Immature natural killer cell (primary cell): ENCODE data around the gene SFN. TPM values are rescaled to one million over a fixed set of nuclear protein-coding genes. Genes with fewer than 3 reads are reported as not detected.

Experiments
- DNase-seq, 3 donors: peaks; one replicate each; pipeline ENCODE4 v3.0.0; 2022; ENCODE audit warnings: mixed read lengths in 1 of 3
- H3K27ac Mint-ChIP-seq, 6 donors: one replicate each; pipeline ENCODE4 v1.8.0; 2020; ENCODE audit warnings: mixed read lengths in 6 of 6, mild to moderate bottlenecking in 5 of 6, inconsistent platforms in 4 of 6, moderate library complexity in 3 of 6
- H3K27me3 Mint-ChIP-seq, 3 donors: one replicate each; pipeline ENCODE4 v1.8.0; 2020 to 2021; ENCODE audit warnings: low read depth in 3 of 3, mild to moderate bottlenecking in 3 of 3, mixed read lengths in 3 of 3, moderate library complexity in 3 of 3, inconsistent platforms in 1 of 3
- H3K36me3 Mint-ChIP-seq, 3 donors: one replicate each; pipeline ENCODE4 v1.8.0; 2020; ENCODE audit warnings: mixed read lengths in 3 of 3, inconsistent platforms in 2 of 3, mild to moderate bottlenecking in 2 of 3
- H3K4me1 Mint-ChIP-seq, 2 donors: one replicate each; pipeline ENCODE4 v1.8.0; 2020; ENCODE audit warnings: inconsistent platforms in 2 of 2, mild to moderate bottlenecking in 2 of 2, mixed read lengths in 2 of 2, moderate library complexity in 1 of 2
- H3K4me3 Mint-ChIP-seq, 5 donors: one replicate each; pipeline ENCODE4 v1.8.0; 2020; ENCODE audit warnings: mild to moderate bottlenecking in 5 of 5, mixed read lengths in 5 of 5, inconsistent platforms in 3 of 5, moderate library complexity in 3 of 5
- H3K9me3 Mint-ChIP-seq, 6 donors: one replicate each; pipeline ENCODE4 v1.8.0; 2020; ENCODE audit warnings: mild to moderate bottlenecking in 6 of 6, mixed read lengths in 6 of 6, inconsistent platforms in 4 of 6, moderate library complexity in 3 of 6
- polyA plus RNA-seq, 3 donors: library from polyadenylated mRNA; unstranded; fragments of 300-500 nt; fragmentation: Illumina TruSeq; gene quantifications; one replicate each; pipeline ENCODE4 v1.2.3, GENCODE V29; 2021

Gene SFN
- polyA plus RNA-seq: not detected

DNA sequence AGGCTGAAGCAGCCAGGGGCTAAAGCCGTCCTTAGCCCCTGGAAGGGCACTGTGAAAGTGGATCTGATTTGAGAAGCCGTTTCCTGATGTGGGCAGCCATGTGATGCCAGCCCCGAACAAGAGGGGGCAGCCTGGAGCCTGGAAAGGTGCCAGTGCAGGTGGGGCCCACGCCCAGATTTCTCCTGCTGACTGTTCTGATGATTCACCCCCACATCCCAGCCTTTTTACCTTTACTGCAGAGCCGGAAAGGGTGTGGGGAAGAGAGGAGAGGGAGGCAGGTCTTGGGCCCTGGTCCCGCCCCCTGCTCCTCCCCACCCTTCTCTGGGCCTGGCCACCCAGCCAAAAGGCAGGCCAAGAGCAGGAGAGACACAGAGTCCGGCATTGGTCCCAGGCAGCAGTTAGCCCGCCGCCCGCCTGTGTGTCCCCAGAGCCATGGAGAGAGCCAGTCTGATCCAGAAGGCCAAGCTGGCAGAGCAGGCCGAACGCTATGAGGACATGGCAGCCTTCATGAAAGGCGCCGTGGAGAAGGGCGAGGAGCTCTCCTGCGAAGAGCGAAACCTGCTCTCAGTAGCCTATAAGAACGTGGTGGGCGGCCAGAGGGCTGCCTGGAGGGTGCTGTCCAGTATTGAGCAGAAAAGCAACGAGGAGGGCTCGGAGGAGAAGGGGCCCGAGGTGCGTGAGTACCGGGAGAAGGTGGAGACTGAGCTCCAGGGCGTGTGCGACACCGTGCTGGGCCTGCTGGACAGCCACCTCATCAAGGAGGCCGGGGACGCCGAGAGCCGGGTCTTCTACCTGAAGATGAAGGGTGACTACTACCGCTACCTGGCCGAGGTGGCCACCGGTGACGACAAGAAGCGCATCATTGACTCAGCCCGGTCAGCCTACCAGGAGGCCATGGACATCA lies at the start of gene SFN:
SFN (plus strand) TSS at position 369 of the 904 bp plus-strand sequence; CDS start at position 433, 64 bp downstream.
- Mint-ChIP-seq H3K9me3 (no peaks in the 10 kb centered on the region), H3K4me1 (peaks cover 14 to 21% of the 10 kb centered on the region in 2 donors), H3K4me3 (peak within 1 kb of the TSS; percentile 90 to 100 (median 95)), H3K27ac (peak within 1 kb of the TSS in 5 of 6 donors; percentile 40 to 92 (median 51)), H3K27me3 (peaks cover 2 to 6% (median 4%) of the 10 kb centered on the region in 3 donors), H3K36me3 (peaks cover 0 to 3% (median 0%) of the 10 kb centered on the region in 3 donors)
- DNase-seq: no peak

- Mint-ChIP-seq H3K4me3 (no peak overlapping the region), H3K4me1 (peaks cover 18 to 19% of the 10 kb centered on the region in 2 donors), H3K27ac (no peak overlapping the region), H3K9me3 (no peaks in the 10 kb centered on the region), H3K27me3 (peaks cover 0 to 2% (median 2%) of the 10 kb centered on the region in 3 donors), H3K36me3 (no peaks in the 10 kb centered on the region)
- no peak for DNase-seq
Observed at GRCh38 chr1:26814377-26814776, 48.6 kb upstream of the SFN start.

GRCh38 chr1:26814893-26815292 lies 48.1 kb upstream of the SFN start:
- H3K27ac Mint-ChIP-seq: no peak overlapping the region
- no peak overlapping the region for H3K4me3 Mint-ChIP-seq
- peaks cover 18 to 19% of the 10 kb centered on the region in 2 donors for H3K4me1 Mint-ChIP-seq
- no peaks in the 10 kb centered on the region for H3K9me3 Mint-ChIP-seq
- DNase-seq: no peak
- H3K36me3 Mint-ChIP-seq: no peaks in the 10 kb centered on the region
- H3K27me3 Mint-ChIP-seq: peaks cover 0 to 2% (median 2%) of the 10 kb centered on the region in 3 donors

- Mint-ChIP-seq H3K4me3 (peak overlapping the region; percentile 74 to 83 (median 83)), H3K36me3 (no peaks in the 10 kb centered on the region), H3K9me3 (no peaks in the 10 kb centered on the region), H3K4me1 (peaks cover 17 to 24% of the 10 kb centered on the region in 2 donors), H3K27ac (peak overlapping the region; percentile 88 to 93 (median 91)), H3K27me3 (no peaks in the 10 kb centered on the region)
- DNase-seq: peak; percentile 54 to 56 (median 54)
Observed at GRCh38 chr1:26820784-26821269, 42.1 kb upstream of the SFN start.

DNA sequence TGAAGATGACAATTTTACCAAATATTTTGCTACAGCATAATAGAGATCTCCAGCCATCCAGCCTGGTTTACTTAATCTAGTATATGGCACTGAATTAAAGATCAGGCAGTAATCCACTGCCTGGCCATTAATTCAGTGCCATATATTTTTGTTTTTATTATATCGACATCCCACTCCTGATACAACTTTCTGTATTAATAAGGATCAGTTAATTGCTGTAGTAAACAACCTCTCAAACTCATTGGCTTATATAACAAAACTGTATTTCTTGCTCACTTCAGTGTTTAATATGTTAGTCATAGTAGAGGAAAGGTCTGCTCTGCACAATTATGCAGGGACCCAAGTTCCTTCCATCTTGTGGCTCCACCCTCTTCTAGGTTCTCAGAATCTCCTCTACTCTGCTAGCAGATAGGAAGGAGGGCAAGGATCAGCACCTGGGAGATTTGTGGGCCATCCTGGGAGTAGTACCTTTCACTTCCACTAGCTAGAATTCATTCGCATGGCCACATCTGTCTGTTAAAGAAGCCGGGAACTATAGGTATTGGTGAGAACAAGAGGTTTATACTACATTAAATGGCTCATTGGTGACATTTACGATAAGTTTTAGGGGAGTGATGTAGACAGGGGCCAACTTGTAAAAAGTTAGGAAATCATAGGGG lies 40.1 kb upstream of the SFN start:
- no peaks in the 10 kb centered on the region for H3K36me3 Mint-ChIP-seq
- peaks cover 31 to 37% of the 10 kb centered on the region in 2 donors for H3K4me1 Mint-ChIP-seq
- DNase-seq: no peak
- H3K9me3 Mint-ChIP-seq: no peaks in the 10 kb centered on the region
- H3K27ac Mint-ChIP-seq: peak overlapping the region in 5 of 6 donors; percentile 12 to 34 (median 18)
- no peak overlapping the region for H3K4me3 Mint-ChIP-seq
- H3K27me3 Mint-ChIP-seq: peaks cover 0 to 5% (median 3%) of the 10 kb centered on the region in 3 donors

GRCh38 chr1:26824731-26825130 lies 38.2 kb upstream of the SFN start:
- Mint-ChIP-seq H3K4me3 (peak overlapping the region in 4 of 5 donors; percentile 13 to 92 (median 36)), H3K9me3 (no peaks in the 10 kb centered on the region), H3K4me1 (peaks cover 50 to 56% of the 10 kb centered on the region in 2 donors), H3K27ac (peak overlapping the region; percentile 83 to 98 (median 96)), H3K36me3 (peaks cover 0 to 3% (median 0%) of the 10 kb centered on the region in 3 donors), H3K27me3 (peaks cover 0 to 5% (median 3%) of the 10 kb centered on the region in 3 donors)
- no peak for DNase-seq

- H3K4me3 Mint-ChIP-seq: peak within 1 kb of the TSS; percentile 90 to 96 (median 93)
- H3K9me3 Mint-ChIP-seq: no peaks in the 10 kb centered on the region
- H3K27me3 Mint-ChIP-seq: peaks cover 0 to 5% (median 3%) of the 10 kb centered on the region in 3 donors
- peaks cover 0 to 3% (median 3%) of the 10 kb centered on the region in 3 donors for H3K36me3 Mint-ChIP-seq
- H3K4me1 Mint-ChIP-seq: peaks cover 51 to 59% of the 10 kb centered on the region in 2 donors
- peak within 1 kb of the TSS; percentile 83 to 100 (median 97) for H3K27ac Mint-ChIP-seq
- peak; percentile 78 to 82 (median 79) for DNase-seq
Observed at GRCh38 chr1:26826261-26827105, 36.5 kb upstream of the SFN start, which contains the start of gene ZDHHC18. Gene ZDHHC18 (plus strand): TSS chr1:26826688. CDS start chr1:26826805, 117 bp downstream.

GRCh38 chr1:26827106-26827604 lies 35.8 kb upstream of the SFN start:
- DNase-seq: no peak
- no peaks in the 10 kb centered on the region for H3K9me3 Mint-ChIP-seq
- peak overlapping the region; percentile 78 to 100 (median 93) for H3K27ac Mint-ChIP-seq
- H3K36me3 Mint-ChIP-seq: peaks cover 0 to 6% (median 3%) of the 10 kb centered on the region in 3 donors
- H3K27me3 Mint-ChIP-seq: peaks cover 0 to 5% (median 3%) of the 10 kb centered on the region in 3 donors
- peaks cover 57 to 65% of the 10 kb centered on the region in 2 donors for H3K4me1 Mint-ChIP-seq
- H3K4me3 Mint-ChIP-seq: peak overlapping the region; percentile 86 to 93 (median 90)

GRCh38 chr1:26827663-26828062 lies 35.3 kb upstream of the SFN start:
- DNase-seq: no peak

DNA sequence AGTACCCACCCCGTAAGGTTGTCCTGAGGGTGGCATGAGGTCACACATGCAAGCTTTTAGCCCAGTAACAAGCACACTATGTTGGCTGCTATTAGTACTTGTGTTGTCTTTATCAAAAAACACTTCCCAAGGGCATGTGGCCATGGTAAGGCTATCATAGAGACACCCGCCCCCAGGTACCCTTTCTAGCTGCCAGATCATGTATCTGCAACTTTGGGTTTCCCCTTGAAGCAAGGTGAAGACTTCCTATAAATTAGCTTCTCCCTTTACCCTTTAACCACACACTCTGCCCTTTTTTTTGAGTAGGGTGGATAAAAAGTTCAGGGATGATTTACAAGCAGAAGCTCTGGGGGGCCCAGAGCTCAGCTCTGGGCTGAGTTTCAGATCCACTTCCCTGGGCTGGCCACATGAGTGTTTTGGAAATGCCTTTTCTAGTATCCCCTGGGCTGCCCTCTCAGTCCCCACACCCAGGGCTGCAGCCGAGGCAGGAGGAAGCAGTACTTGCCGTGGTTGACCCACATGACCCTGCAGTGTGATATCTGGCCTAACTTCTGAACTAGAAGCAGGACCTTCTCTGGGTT lies 34.4 kb upstream of the SFN start:
- Mint-ChIP-seq H3K4me1 (peaks cover 71 to 75% of the 10 kb centered on the region in 2 donors), H3K9me3 (no peaks in the 10 kb centered on the region), H3K27ac (peak overlapping the region; percentile 78 to 100 (median 94)), H3K27me3 (peaks cover 3 to 8% (median 4%) of the 10 kb centered on the region in 3 donors), H3K36me3 (peaks cover 0 to 12% (median 3%) of the 10 kb centered on the region in 3 donors), H3K4me3 (peak overlapping the region; percentile 86 to 93 (median 90))
- peak in 1 of 3 donors; percentile 12 for DNase-seq

More at GRCh38 chr1:26827663-26828062, 35.3 kb upstream of the SFN start:
- Mint-ChIP-seq H3K27ac (peak overlapping the region; percentile 78 to 100 (median 93)), H3K4me1 (peaks cover 62 to 70% of the 10 kb centered on the region in 2 donors), H3K36me3 (peaks cover 0 to 11% (median 3%) of the 10 kb centered on the region in 3 donors), H3K4me3 (peak overlapping the region; percentile 86 to 93 (median 90)), H3K27me3 (peaks cover 0 to 5% (median 3%) of the 10 kb centered on the region in 3 donors), H3K9me3 (no peaks in the 10 kb centered on the region)

- Mint-ChIP-seq H3K27me3 (peaks cover 4 to 11% (median 5%) of the 10 kb centered on the region in 3 donors), H3K27ac (peak overlapping the region; percentile 78 to 100 (median 92)), H3K4me3 (peak overlapping the region; percentile 86 to 93 (median 90)), H3K36me3 (peaks cover 0 to 16% (median 3%) of the 10 kb centered on the region in 3 donors), H3K9me3 (no peaks in the 10 kb centered on the region), H3K4me1 (peaks cover 79 to 83% of the 10 kb centered on the region in 2 donors)
- DNase-seq: no peak
Observed at GRCh38 chr1:26829184-26829911, 33.6 kb upstream of the SFN start.
